ENCODE results near the gene SLC7A9. TPM values are rescaled to one million over a fixed set of nuclear protein-coding genes. Genes with fewer than 3 reads are reported as not detected.
"Not testable (repeated sequence)": the region's sequence is repeated elsewhere in the genome, so short reads cannot be mapped to it uniquely, and the experiment has no call there.

Gene SLC7A9
- total RNA-seq, 2 donors from 2014 or later, result 0.28 TPM; not detected in 1

- no peak for TF ChIP-seq CTCF (IDR thresholded peaks at IDR 0.05)
- TF ChIP-seq POLR2A (IDR thresholded peaks at IDR 0.05), result no peak
- TF ChIP-seq POLR2AphosphoS5 (IDR thresholded peaks at IDR 0.05), result no peak
- DNase-seq (ENCODE audit: low spot score), result no peak
- Histone ChIP-seq H3K9me3 (no peaks in the 10 kb centered on the region), H3K27me3 (replicated peaks; ENCODE audit: insufficient read depth) (no peaks in the 10 kb centered on the region), H3K36me3 (no peaks in the 10 kb centered on the region), H3K27ac (no peak overlapping the region), H3K4me3 (no peak overlapping the region), H3K4me1 (replicated peaks) (no peaks in the 10 kb centered on the region)
- intact Hi-C loops (cut with DNase I), result no loop called here
- WGBS, result 48% methylated on average over 12 of the region's 12 CpGs
These were observed 1.4 kb upstream of the SLC7A9 start for GRCh38 chr19:32870981-32871451.

- Histone ChIP-seq H3K27me3 (replicated peaks; ENCODE audit: insufficient read depth) (no peaks in the 10 kb centered on the region), H3K9me3 (no peaks in the 10 kb centered on the region), H3K4me3 (no peak overlapping the region), H3K36me3 (no peaks in the 10 kb centered on the region), H3K27ac (no peak overlapping the region), H3K4me1 (replicated peaks) (no peaks in the 10 kb centered on the region)
- TF ChIP-seq POLR2AphosphoS5 (IDR thresholded peaks at IDR 0.05), result no peak
- TF ChIP-seq POLR2A (IDR thresholded peaks at IDR 0.05), result no peak
- no peak for TF ChIP-seq CTCF (IDR thresholded peaks at IDR 0.05)
- WGBS, result 70% methylated on average over 18 of the region's 18 CpGs
- intact Hi-C loops (cut with DNase I), result no loop called here
- DNase-seq (ENCODE audit: low spot score), result no peak
These were observed 503 bp upstream of the SLC7A9 start for GRCh38 chr19:32869966-32870573.

- TF ChIP-seq CTCF (IDR thresholded peaks at IDR 0.05), result no peak
- TF ChIP-seq POLR2AphosphoS5 (IDR thresholded peaks at IDR 0.05), result no peak
- TF ChIP-seq POLR2A (IDR thresholded peaks at IDR 0.05), result no peak
- 88% methylated on average over 19 of the region's 19 CpGs for WGBS
- Histone ChIP-seq H3K4me1 (replicated peaks) (no peaks in the 10 kb centered on the region), H3K27me3 (replicated peaks; ENCODE audit: insufficient read depth) (no peaks in the 10 kb centered on the region), H3K9me3 (no peaks in the 10 kb centered on the region), H3K4me3 (no peak overlapping the region), H3K36me3 (no peaks in the 10 kb centered on the region), H3K27ac (no peak overlapping the region)
- DNase-seq (ENCODE audit: low spot score), result no peak
- intact Hi-C loops (cut with DNase I), result no loop called here
These were observed 1.2 kb downstream of the SLC7A9 start for GRCh38 chr19:32868206-32868950.

GRCh38 chr19:32867436-32867835, 2.1 kb downstream of the SLC7A9 start:
- 69% methylated on average over 9 of the region's 9 CpGs for WGBS
- H3K9me3 ChIP-seq; H3K4me3 ChIP-seq; H3K27me3 ChIP-seq (replicated peaks; ENCODE audit: insufficient read depth); H3K36me3 ChIP-seq; intact Hi-C loops (cut with DNase I); H3K4me1 ChIP-seq (replicated peaks); H3K27ac ChIP-seq; DNase-seq (ENCODE audit: low spot score): not testable (repeated sequence)

GRCh38 chr19:32866564-32867265, 2.9 kb downstream of the SLC7A9 start:
- 82% methylated on average over 12 of the region's 12 CpGs for WGBS
- no peak overlapping the region for H3K27ac ChIP-seq
- H3K9me3 ChIP-seq, result no peaks in the 10 kb centered on the region
- intact Hi-C loops (cut with DNase I), result no loop called here
- no peak for DNase-seq (ENCODE audit: low spot score)
- no peaks in the 10 kb centered on the region for H3K4me1 ChIP-seq (replicated peaks)
- H3K4me3 ChIP-seq, result no peak overlapping the region
- no peak for TF ChIP-seq POLR2A (IDR thresholded peaks at IDR 0.05)
- TF ChIP-seq CTCF (IDR thresholded peaks at IDR 0.05), result no peak
- no peak for TF ChIP-seq POLR2AphosphoS5 (IDR thresholded peaks at IDR 0.05)
- H3K36me3 ChIP-seq, result no peaks in the 10 kb centered on the region
- H3K27me3 ChIP-seq (replicated peaks; ENCODE audit: insufficient read depth), result no peaks in the 10 kb centered on the region
